Measurements from ENCODE around the gene XG. TPM values are rescaled to one million over a fixed set of nuclear protein-coding genes. Genes with fewer than 3 reads are reported as not detected.

The XG gene
- total RNA-seq, 2 donors from 2014 or later, result 0.51 to 1.3 TPM

- Histone ChIP-seq H3K36me3 (no peaks in the 10 kb centered on the region), H3K9me3 (peaks cover 0 to 14% of the 10 kb centered on the region in 2 donors)
- TF ChIP-seq CTCF (IDR thresholded peaks at IDR 0.05), result no peak
Measured at GRCh38 chrX:2840961-2841360, 89.1 kb downstream of the XG start.

GRCh38 chrX:2841537-2841936 lies 89.7 kb downstream of the XG start:
- H3K9me3 ChIP-seq, result peaks cover 0 to 14% of the 10 kb centered on the region in 2 donors
- no peak for DNase-seq (ENCODE audit: low spot score)
- H3K4me1 ChIP-seq, result no peaks in the 10 kb centered on the region
- no peak for TF ChIP-seq CTCF (IDR thresholded peaks at IDR 0.05)
- no peaks in the 10 kb centered on the region for H3K27me3 ChIP-seq
- H3K27ac ChIP-seq, result no peak overlapping the region
- no peak overlapping the region for H3K4me3 ChIP-seq
- H3K36me3 ChIP-seq, result no peaks in the 10 kb centered on the region

More at GRCh38 chrX:2840961-2841360, 89.1 kb downstream of the XG start:
- DNase-seq (ENCODE audit: low spot score), result no peak
- Histone ChIP-seq H3K27me3 (no peaks in the 10 kb centered on the region), H3K4me1 (no peaks in the 10 kb centered on the region), H3K27ac (no peak overlapping the region), H3K4me3 (no peak overlapping the region)

- no peaks in the 10 kb centered on the region for H3K27me3 ChIP-seq
- H3K27ac ChIP-seq, result no peak overlapping the region
- no peak for DNase-seq (ENCODE audit: low spot score)
- no peaks in the 10 kb centered on the region for H3K4me1 ChIP-seq
- no peak overlapping the region for H3K4me3 ChIP-seq
- no peaks in the 10 kb centered on the region for H3K9me3 ChIP-seq
- no peaks in the 10 kb centered on the region for H3K36me3 ChIP-seq
- TF ChIP-seq CTCF (IDR thresholded peaks at IDR 0.05), result no peak
Measured at GRCh38 chrX:2846992-2847391, 95.2 kb downstream of the XG start.

- DNase-seq (ENCODE audit: low spot score), result no peak
- no peak for TF ChIP-seq CTCF (IDR thresholded peaks at IDR 0.05)
- H3K36me3 ChIP-seq, result no peaks in the 10 kb centered on the region
- H3K27ac ChIP-seq, result no peak overlapping the region
- no peaks in the 10 kb centered on the region for H3K9me3 ChIP-seq
- H3K27me3 ChIP-seq, result no peaks in the 10 kb centered on the region
- no peaks in the 10 kb centered on the region for H3K4me1 ChIP-seq
- no peak overlapping the region for H3K4me3 ChIP-seq
Measured at GRCh38 chrX:2848871-2849301, 97.0 kb downstream of the XG start.

GRCh38 chrX:2854918-2855317 lies 103.1 kb downstream of the XG start:
- Histone ChIP-seq H3K4me3 (no peak overlapping the region), H3K27ac (no peak overlapping the region), H3K9me3 (no peaks in the 10 kb centered on the region), H3K27me3 (no peaks in the 10 kb centered on the region), H3K4me1 (no peaks in the 10 kb centered on the region), H3K36me3 (no peaks in the 10 kb centered on the region)
- no peak for DNase-seq (ENCODE audit: low spot score)
- TF ChIP-seq CTCF (IDR thresholded peaks at IDR 0.05), result no peak

GRCh38 chrX:2855761-2856160 lies 103.9 kb downstream of the XG start:
- no peak overlapping the region for H3K27ac ChIP-seq
- no peaks in the 10 kb centered on the region for H3K36me3 ChIP-seq
- H3K27me3 ChIP-seq, result no peaks in the 10 kb centered on the region
- TF ChIP-seq CTCF (IDR thresholded peaks at IDR 0.05), result no peak
- no peak overlapping the region for H3K4me3 ChIP-seq
- H3K9me3 ChIP-seq, result no peaks in the 10 kb centered on the region
- H3K4me1 ChIP-seq, result no peaks in the 10 kb centered on the region
- no peak for DNase-seq (ENCODE audit: low spot score)

Data from right atrium auricular region (tissue), 2 donors.